Transverse colon (tissue), 4 donors: ENCODE data around the gene CKMT2. TPM values are rescaled to one million over a fixed set of nuclear protein-coding genes. Genes with fewer than 3 reads are reported as not detected.

Experiments used
- DNase-seq: peaks from one replicate; pipeline ENCODE4 v3.0.0-alpha.2; 2019
- H3K27ac ChIP-seq, 4 donors: fragments of 200-600 bp; sonication (generic); 2 replicates each; pipeline ENCODE4 v1.5.1; 2016 to 2018; ENCODE audit warnings: inconsistent platforms in 4 of 4
- H3K27me3 ChIP-seq: fragments of 200-600 bp; sonication (generic); 2 replicates; pipeline ENCODE4 v1.5.1; 2017; ENCODE audit warnings: inconsistent platforms
- H3K36me3 ChIP-seq, 4 donors: fragments of 200-600 bp; sonication (generic); 2 replicates each; pipeline ENCODE4 v1.5.1; 2017 to 2019; ENCODE audit warnings: inconsistent platforms in 4 of 4
- H3K4me1 ChIP-seq, 4 donors: fragments of 200-600 bp; sonication (generic); 2 replicates each; pipeline ENCODE4 v1.5.1; 2017 to 2020; ENCODE audit warnings: inconsistent platforms in 4 of 4
- H3K4me3 ChIP-seq, 4 donors: fragments of 200-600 bp; sonication (generic); 1 replicate in 1 of 4; 2 replicates in 3 of 4; pipeline versions ENCODE4 v1.5.1 to v1.6.1; 2017 to 2019; ENCODE audit warnings: inconsistent platforms in 4 of 4
- H3K9me3 ChIP-seq, 2 donors: fragments of 200-600 bp; sonication (generic); 2 replicates each; pipeline ENCODE4 v1.5.1; 2017 to 2019; ENCODE audit warnings: inconsistent platforms in 2 of 2
- EP300 ChIP-seq: sonication (generic); formaldehyde crosslinking; IDR thresholded peaks from one replicate; pipeline ENCODE4 v1.6.1; 2017; ENCODE audit warnings: antibody characterized with exemption, low read depth
- POLR2A ChIP-seq: fragments of 450-650 bp; IDR thresholded peaks from one replicate; pipeline ENCODE4 v1.6.1; 2016; ENCODE audit warnings: antibody characterized with exemption, mild to moderate bottlenecking, moderate library complexity
- POLR2AphosphoS5 ChIP-seq, 3 donors: sonication (generic); formaldehyde crosslinking; IDR thresholded peaks; one replicate each; pipeline ENCODE4 v1.6.1; 2016; ENCODE audit warnings: antibody characterized with exemption in 3 of 3
- WGBS, 2 donors: methylation state at CpG; one replicate each; pipeline ENCODE4 v1.1.5; 2018; ENCODE audit warnings: low coverage in 1 of 2; 5-methylcytosine and 5-hydroxymethylcytosine counted together
- in situ Hi-C, 4 donors: fragments of 200-750 bp; cut with MboI; loops; one replicate each; pipeline versions ENCODE4 v1.15.0 to v1.15.1; 2017; ENCODE audit warnings: low sequenced_read_pairs in 3 of 4, low pct_ligation_motif_present in 1 of 4, low pct_unique_long_range_greater_than_20kb in 1 of 4
- intact Hi-C: fragments of 100-400 bp; cut with DNase I; formaldehyde crosslinking; loops from one replicate; pipeline ENCODE4 v1.15.1; 2023; ENCODE audit warnings: low total_unique reads
- total RNA-seq, 4 donors: library from RNA; depleted of rRNA; stranded (reverse); fragments of >200 nt; gene quantifications; one replicate each; pipeline ENCODE4 v1.1.0, GENCODE V29; 2016
- TF ChIP-seq, protein P1 (sequence below), 5 experiments: fragments of 200-600 bp in 3 of 5; fragments of 450-650 bp in 2 of 5; sonication (generic) in 3 of 5; IDR thresholded peaks; 1 replicate in 2 of 5; 2 replicates in 3 of 5; pipeline ENCODE4 v1.5.1; 2016 to 2017; ENCODE audit warnings: antibody characterized with exemption in 5 of 5, inconsistent platforms in 3 of 5, mild to moderate bottlenecking in 2 of 5, moderate library complexity in 1 of 5

Gene CKMT2
- total RNA-seq, 4 donors from 2014 or later, result 0.79 to 17.1 (median 5.1) TPM

DNA sequence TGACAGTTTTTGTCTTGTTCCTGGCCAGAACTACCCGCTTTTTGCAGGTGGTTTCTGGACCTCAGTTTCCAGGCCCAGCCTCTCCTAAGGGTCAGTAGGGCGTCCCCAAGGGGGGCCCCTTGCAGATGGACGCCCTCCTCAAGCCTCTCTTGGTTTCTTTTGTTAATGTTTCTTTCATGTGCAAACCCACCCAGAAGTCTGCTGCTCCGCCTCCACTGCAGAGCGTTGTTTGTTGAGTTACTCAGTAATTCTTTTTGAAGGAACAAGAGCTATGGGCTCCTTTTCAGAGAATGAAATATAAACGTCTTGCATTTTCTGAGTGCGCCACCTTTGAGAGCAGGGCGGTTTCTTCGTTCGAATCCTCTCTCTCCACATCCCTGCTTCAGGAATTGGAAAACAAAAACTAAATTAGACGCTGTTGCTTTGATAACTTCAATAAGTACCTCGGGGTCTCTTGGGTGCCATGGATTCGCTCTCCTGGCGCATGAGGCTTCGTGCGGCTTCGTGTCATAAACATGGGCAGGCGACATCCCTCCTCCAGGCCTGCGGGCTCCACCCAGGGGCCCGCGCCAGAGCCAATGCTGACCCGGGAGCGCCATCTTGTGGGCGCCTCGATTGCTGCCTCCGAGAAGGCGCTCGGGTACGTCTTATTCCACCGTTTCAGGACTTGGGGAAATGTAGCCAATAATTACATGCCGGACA is 38.3 kb upstream of the CKMT2 start:
- WGBS, 2 donors, result 27 to 56% methylated on average over 3 to 31 of the region's 31 CpGs
- no peak for TF ChIP-seq POLR2A
- TF ChIP-seq, protein P1, sequence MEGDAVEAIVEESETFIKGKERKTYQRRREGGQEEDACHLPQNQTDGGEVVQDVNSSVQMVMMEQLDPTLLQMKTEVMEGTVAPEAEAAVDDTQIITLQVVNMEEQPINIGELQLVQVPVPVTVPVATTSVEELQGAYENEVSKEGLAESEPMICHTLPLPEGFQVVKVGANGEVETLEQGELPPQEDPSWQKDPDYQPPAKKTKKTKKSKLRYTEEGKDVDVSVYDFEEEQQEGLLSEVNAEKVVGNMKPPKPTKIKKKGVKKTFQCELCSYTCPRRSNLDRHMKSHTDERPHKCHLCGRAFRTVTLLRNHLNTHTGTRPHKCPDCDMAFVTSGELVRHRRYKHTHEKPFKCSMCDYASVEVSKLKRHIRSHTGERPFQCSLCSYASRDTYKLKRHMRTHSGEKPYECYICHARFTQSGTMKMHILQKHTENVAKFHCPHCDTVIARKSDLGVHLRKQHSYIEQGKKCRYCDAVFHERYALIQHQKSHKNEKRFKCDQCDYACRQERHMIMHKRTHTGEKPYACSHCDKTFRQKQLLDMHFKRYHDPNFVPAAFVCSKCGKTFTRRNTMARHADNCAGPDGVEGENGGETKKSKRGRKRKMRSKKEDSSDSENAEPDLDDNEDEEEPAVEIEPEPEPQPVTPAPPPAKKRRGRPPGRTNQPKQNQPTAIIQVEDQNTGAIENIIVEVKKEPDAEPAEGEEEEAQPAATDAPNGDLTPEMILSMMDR (IDR thresholded peaks at IDR 0.05), result peak; percentile 73 to 91 (median 81)
- Histone ChIP-seq H3K4me1 (peaks cover 0 to 5% (median 2%) of the 10 kb centered on the region in 4 donors), H3K9me3 (no peaks in the 10 kb centered on the region), H3K36me3 (no peaks in the 10 kb centered on the region), H3K27me3 (no peaks in the 10 kb centered on the region), H3K4me3 (no peak overlapping the region), H3K27ac (no peak overlapping the region)
- intact Hi-C loops (no loop called here), in situ Hi-C loops (loop anchor here in 3 of 4 donors (10.0 to 25.0 kb wide), 2 partner anchors 507 to 510 kb away; no protein-coding TSS in a partner anchor)
- DNase-seq, result peak; percentile 79

DNA sequence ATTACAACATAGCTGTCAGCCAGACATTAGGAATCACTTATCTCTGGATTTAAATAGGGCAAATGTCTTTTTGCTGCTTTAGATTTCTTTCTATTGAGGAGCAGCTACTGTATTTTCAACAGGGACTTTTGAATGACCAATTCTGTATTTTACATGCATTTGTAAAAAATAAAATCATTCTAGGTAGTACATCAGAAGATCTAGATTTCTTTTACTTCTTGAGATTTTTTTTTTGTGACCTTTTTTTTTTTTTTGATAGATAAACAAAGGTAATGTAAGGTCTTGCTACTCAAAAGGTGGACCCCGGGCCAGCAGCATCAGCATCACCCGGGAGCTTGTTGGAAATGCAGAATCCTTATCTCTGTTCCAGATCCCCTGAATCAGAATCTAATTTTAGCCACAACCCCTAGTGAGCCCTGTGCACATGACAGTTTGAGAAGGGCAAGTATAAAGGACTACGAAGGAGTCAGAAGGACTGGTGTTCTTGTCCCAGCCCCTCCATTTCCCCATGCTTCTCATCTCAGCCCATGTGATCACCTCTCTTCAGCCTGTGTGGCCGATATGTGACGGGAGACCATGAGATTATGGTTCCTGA is 37.7 kb upstream of the CKMT2 start:
- TF ChIP-seq POLR2AphosphoS5 (IDR thresholded peaks at IDR 0.05), result no peak
- TF ChIP-seq, protein P1 (IDR thresholded peaks at IDR 0.05), result no peak
- TF ChIP-seq POLR2A, result no peak
- TF ChIP-seq EP300, result no peak
- intact Hi-C loops (no loop called here), in situ Hi-C loops (loop anchor here in 3 of 4 donors (10.0 to 25.0 kb wide), 2 partner anchors 508 to 511 kb away; no protein-coding TSS in a partner anchor)
- Histone ChIP-seq H3K4me1 (peaks cover 0 to 5% (median 2%) of the 10 kb centered on the region in 4 donors), H3K36me3 (no peaks in the 10 kb centered on the region), H3K27ac (no peak overlapping the region), H3K9me3 (no peaks in the 10 kb centered on the region), H3K27me3 (no peaks in the 10 kb centered on the region), H3K4me3 (no peak overlapping the region)
- WGBS, 2 donors, result 70 to 83% methylated on average over 2 to 5 of the region's 5 CpGs
- DNase-seq, result no peak

DNA sequence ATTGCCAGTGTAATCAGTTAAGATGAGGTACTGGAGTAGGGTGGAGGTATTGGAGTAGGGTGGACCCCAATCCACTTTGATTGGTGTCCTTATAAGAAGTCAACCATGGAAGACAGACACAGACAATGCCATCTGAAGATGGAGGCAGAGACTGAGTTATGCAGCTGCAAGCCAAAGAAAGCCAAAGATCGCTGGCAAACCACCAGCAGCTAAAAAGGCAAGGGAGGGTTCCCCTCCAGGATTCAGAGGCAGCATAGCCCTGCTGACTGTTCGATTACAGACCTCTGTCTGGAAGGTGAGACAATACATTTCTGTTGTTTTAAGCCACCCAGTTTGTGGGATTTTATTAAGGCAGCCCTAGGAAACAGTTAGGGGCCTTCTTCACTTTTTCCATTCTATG is 30.5 kb upstream of the CKMT2 start:
- Histone ChIP-seq H3K4me3 (no peak overlapping the region), H3K27me3 (no peaks in the 10 kb centered on the region), H3K9me3 (no peaks in the 10 kb centered on the region), H3K27ac (no peak overlapping the region), H3K36me3 (no peaks in the 10 kb centered on the region), H3K4me1 (no peaks in the 10 kb centered on the region)
- DNase-seq, result no peak
- WGBS, 2 donors, result 40 to 74% methylated on average over 1 to 2 of the region's 2 CpGs
- in situ Hi-C loops, result no loop called here
- TF ChIP-seq POLR2AphosphoS5 (IDR thresholded peaks at IDR 0.05) (no peak), EP300 (no peak), POLR2A (no peak)
- TF ChIP-seq, protein P1 (IDR thresholded peaks at IDR 0.05), result no peak
- intact Hi-C loops, result no loop called here

DNA sequence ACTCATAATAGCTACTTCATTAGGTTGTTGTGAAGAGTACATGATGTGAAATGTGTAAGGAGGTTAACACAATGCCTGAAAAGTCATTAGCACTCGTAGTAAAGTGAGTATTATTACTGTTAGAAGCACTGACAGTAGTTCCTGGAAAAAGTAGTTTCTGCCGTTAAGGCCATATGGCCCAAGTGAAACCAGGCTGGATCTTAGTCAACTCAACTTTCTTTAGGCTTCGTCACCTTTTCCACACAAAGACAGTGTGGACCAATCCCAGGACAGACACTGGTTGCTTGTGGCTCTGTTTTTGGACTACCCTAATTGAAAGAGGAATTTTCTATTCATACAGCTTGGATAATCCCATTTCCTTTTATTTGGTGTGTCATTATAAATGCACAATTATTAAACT is 29.4 kb upstream of the CKMT2 start:
- intact Hi-C loops, result no loop called here
- no peak for DNase-seq
- WGBS, 2 donors, result 79 to 80% methylated on average over 1 to 3 of the region's 3 CpGs
- H3K36me3 ChIP-seq, result no peaks in the 10 kb centered on the region
- TF ChIP-seq EP300, result no peak
- TF ChIP-seq POLR2AphosphoS5 (IDR thresholded peaks at IDR 0.05), result no peak
- TF ChIP-seq, protein P1 (IDR thresholded peaks at IDR 0.05), result no peak
- no peak for TF ChIP-seq POLR2A
- no peak overlapping the region for H3K4me3 ChIP-seq
- H3K4me1 ChIP-seq, result no peaks in the 10 kb centered on the region
- H3K27me3 ChIP-seq, result no peaks in the 10 kb centered on the region
- H3K27ac ChIP-seq, result no peak overlapping the region
- H3K9me3 ChIP-seq, result no peaks in the 10 kb centered on the region
- in situ Hi-C loops, result no loop called here
